GM18508 (cell line): Measurements from ENCODE around the gene ATP1A3.

Experiments used
- ATAC-seq: cut with Tn5 transposase; IDR thresholded peaks from one replicate; pipeline ENCODE4 v1.9.1; 2021; ENCODE audit warnings: moderate number of reproducible peaks; ENCODE audit not compliant: insufficient read depth, unreplicated experiment

The ATP1A3 gene

DNA sequence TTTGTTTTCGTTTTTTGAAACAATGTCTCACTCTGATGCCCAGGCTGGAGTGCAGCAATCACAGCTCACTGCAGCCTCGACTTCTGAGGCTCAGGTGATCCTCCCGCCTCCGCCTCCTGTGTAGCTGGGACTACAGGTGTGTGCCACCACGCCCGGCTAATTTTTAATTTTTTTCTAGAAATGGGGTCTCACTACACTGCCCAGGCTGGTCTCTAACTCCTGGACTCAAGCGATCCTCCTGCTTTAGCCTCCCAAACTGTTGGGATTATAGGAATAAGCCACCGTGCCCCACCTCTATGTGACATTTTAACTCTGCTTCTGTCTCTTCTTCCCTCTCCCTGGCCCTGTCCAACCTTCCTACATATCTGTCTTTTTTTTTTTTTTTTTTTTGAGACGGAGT lies 5.1 kb downstream of the ATP1A3 start:
- no peak for ATAC-seq

DNA sequence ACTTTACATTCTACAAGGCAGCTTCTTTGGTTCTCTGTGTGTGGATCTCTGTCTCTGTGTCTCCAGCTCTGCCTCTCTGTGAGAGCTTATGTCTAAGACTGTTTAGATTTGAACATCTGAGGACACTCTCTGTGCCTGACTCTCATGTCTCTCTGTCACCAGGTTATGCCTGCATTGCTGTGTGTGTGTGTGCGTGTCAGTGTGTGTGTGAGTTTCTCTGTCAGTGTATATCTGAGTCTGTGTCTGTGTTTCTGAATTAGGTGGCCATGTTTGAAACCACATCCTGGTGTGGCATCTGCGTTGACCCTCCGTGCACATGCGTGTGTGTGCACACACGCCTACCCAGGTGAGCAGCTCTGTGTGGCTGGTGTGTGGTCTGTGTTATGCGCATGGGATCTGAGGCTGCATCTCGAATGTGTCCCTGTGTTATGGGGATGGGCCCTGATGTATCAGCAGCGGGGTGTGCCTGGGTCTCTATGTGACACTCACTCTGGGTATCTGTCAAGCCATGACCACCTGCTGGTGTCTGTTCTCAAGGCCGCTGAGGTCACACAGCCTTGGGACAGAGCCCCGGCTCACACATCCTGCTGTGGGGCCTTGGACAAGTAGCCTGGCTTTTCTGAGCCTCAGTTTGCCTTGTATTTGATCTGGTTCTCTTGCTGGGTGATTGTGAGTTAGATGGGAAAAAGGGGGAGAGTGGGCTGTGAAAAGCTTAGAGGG lies 6.7 kb downstream of the ATP1A3 start:
- no peak for ATAC-seq

DNA sequence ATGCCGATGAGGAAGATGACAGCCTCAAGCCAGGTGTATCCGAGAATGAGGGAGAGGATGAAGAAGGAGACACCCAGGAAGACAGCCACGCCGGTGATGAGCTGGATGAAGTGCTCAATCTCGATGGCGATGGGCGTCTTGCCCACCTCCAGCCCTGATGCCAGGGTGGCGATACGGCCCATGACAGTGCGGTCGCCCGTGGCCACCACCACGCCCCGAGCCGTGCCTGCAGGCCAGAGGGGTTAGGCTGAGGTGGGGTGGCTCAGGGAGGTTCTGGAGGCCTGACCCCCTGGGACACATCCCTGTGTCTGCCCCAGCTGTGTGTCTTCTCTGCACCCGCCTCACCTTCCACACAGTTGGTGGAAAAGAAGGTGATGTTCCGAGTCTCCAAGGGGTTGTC lies 9.1 kb downstream of the ATP1A3 start:
- ATAC-seq, result no peak

DNA sequence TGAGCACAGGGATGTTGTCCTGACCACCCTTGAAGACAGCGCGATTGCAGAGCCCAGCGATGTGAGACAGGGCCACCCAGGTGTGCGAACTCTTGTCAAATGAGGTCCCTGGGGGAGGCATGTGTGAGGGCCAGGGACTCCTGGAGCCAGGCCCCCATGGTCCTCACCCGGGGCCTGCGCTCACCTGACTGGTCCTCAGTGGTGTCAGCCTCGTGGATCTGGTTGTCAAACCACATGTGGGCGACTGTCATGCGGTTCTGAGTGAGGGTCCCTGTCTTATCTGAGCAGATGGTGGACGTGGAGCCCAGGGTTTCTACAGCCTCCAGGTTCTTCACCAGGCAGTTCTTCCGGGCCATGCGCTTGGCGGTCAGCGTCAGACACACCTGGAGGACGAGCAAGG lies 12.3 kb downstream of the ATP1A3 start:
- no peak for ATAC-seq

DNA sequence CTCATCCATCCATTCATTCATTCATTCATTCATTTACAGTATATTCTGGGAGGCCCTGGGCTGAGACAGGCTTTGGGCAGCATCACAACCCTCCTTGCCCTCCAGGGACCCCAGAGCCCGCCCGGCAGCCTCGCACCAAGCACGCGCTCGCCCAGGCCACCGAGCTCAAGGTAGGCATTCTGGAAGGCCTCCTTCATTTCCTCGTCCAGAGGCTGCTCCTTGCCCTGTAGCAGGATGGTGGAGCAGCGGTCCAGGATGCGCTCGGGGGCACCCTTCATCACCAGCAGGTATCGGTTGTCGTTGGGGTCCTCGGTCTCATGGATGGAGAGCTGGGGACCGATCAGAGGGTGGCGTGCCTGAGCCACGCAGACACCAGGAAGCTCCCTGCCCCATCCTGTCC lies 15.6 kb downstream of the ATP1A3 start:
- ATAC-seq, result no peak

DNA sequence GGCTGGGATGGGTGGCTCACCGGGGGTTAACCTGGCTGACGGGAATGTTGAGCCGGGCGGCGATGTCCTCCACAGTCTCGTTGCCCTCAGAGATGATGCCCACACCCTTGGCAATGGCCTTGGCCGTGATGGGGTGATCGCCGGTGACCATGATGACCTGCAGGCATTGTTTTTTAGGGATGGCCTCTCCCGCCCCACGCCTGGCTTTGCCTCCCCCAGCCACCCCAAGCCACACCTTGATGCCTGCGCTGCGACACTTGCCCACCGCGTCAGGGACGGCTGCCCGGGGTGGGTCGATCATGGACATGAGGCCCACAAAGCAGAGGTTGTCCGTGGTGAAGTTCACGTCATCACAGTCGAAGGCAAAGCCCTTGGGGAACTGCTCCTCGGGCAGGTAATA lies 16.1 kb downstream of the ATP1A3 start:
- no peak for ATAC-seq

DNA sequence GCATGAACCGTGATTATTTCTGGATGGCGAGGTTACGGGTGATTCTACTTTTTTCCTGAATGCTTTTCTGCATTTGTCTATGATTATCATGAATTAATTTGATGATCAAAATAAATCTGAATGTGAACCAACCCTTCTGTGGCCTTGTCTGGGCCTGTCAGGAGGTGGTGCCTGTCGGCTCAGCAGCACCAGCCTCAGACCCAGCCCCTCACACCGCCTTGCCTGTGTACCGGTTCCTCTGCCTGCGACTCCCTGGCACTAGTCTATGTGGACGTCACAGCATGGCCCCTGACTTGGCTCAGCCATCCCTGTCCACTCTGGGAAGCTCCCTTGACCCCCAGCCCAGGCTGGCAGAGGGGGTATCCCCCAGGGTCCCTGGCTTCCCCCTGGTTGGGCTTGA lies 19.4 kb downstream of the ATP1A3 start:
- no peak for ATAC-seq

DNA sequence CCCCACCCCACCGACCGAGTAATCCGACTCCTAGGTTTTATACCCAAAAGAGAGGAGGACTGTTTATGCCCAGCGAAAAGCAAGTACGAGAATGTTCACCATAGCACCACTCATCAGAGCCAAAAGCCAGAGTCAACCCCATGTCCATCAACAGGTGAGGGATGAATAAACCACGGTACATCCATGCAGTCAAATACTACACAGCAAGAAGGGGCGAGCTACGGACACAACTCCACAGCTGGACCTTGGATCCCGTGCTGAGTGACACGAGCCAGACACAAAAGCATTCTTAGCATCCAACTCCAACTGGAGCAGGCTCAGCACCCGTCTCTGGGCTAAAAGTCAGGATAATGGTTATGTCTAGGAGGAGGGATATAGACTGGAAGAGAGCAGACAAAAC lies 22.7 kb downstream of the ATP1A3 start:
- no peak for ATAC-seq

DNA sequence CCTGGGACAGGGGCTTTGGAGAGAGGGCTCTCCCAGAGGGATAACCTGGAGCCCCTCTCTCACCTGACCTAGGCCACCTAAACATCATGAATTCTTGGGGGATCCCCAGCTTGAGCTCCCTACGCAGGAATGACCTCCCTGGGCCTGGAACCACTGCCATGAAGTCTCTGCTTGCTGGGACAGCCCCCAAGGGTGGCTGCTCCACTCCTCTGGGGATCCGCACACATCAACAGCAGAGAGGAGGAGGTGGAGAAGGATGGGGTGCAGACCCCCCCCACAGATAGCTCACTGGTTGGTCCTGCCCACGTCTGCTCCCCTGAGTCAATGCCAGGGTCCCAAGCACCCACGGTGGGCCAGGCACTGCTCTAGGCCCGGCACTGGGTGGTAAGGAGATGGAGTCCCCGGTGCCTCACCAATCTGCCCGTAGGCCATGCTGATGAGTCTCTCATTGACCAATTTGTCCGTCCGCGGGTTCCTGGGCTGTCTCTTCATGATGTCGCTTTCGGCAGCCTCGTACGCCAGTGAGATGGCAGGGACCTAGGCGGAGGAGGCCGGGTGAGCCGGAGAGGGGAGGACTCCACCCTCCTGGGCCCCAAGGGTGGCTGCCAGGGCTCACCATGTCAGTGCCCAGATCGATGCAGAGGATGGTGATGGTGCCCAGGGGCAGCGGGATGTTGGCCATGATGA lies 24.1 kb downstream of the ATP1A3 start:
- no peak for ATAC-seq

DNA sequence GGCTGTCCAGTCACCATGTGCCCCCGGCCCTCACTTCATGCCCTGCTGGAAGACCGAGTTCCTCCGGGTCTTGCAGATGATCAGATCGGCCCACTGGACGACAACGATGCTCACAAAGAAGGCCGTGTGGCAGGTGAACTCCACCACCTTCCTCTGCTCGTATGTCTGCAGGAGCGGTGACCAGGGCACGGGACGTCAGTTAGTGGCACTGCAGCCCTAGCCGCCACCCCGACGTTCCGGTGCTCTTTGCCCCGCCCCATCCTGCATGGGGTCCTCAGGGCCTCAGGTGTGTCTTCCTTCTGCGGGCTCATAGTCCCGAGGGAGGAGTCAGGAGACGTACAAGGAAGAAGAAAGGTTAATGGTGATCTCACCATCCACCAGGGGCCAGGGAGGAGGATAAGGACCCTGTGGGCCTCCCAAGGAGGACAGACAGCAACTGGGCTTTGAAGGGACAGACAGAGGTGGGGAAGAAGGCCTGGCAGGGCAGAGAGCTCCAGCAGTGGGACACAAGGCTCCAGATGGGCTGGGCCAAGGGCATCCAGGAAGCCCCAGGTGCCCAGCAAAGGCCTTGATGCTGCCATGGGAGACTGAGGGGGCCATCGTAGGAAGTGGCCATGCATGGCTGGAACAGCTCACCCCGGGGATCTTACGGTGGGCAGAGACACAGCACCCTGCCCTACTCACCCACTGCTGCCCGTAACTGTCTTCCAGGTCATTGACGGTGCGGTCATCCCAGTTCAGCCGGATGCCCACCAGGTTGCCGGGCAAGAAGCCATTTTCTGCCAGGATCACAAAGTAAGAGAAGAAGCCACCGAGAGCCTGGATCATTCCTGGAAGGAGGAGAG lies 25.1 kb downstream of the ATP1A3 start:
- ATAC-seq, result no peak

DNA sequence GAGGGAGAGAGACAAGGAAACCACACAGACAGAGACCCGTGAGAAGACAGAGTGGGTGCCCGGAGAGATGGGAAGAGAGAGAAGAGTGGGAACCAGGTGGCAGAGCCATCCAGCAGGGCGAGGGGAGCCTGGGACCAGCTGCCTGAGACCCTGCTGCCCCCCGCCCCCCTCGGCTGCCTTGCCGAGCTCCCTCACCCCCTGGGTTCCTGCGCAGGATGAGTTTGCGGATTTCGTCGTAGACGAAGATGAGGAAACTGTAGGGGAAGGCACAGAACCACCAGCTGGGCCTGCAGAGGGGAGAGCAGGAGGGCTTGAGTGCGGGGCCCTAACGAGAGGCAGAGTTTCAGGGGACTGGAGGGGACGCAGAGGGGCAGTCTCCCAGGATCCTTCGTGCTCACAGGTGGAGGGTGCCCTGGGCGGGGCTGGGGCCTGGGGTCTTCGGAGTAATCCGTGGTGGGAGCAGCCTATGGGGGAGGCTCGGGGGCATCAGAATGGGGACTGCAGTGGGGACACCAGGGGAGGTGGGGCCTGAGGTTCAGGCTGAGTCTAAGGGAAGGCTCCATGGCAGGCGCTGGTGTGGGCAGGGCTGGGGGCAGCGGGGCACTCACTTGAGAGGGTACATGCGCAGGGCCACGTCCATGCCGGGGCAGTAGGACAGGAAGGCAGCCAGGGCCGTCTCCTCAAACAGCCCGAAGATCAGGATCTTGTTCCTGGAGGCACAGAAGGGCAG lies 26.8 kb downstream of the ATP1A3 start:
- no peak for ATAC-seq

DNA sequence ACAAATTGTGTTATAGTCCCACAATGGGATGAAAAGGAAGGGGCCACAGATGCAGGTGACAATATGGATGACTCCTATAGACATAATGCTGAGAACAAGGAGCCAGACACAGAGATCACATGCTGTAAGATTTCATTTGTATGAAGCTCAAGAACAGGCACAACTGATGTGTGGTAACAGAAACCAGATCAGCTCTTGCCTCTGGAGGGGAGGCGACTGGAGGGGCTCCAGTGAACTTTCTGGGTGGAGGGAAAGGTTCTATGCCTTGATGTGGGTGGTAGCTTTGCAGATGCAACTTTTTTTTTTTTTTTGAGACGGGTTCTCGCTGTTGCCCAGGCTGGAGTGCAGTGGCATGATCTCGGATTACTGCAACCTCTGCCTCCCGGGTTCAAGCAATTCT lies 28.9 kb downstream of the ATP1A3 start:
- ATAC-seq, result no peak

DNA sequence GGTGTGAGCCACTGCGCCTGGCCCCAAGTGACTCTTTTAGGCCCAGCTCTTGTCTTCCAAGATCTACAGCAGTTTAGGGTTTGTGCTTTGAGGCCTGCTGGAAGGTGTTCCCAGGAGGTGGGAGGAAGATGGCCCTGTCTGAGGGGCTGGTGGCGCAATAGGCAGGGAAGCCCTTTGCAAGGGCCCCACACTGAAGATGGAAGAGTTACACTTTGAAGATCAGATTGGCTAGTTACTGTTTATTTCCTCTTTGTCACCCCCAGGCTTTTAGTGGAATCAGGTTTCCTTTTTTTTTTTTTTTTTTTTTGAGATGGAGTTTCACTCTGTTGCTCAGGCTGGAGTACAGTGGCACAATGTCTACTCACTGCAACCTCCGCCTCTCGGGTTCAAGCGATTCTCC lies 33.1 kb downstream of the ATP1A3 start:
- ATAC-seq, result no peak

DNA sequence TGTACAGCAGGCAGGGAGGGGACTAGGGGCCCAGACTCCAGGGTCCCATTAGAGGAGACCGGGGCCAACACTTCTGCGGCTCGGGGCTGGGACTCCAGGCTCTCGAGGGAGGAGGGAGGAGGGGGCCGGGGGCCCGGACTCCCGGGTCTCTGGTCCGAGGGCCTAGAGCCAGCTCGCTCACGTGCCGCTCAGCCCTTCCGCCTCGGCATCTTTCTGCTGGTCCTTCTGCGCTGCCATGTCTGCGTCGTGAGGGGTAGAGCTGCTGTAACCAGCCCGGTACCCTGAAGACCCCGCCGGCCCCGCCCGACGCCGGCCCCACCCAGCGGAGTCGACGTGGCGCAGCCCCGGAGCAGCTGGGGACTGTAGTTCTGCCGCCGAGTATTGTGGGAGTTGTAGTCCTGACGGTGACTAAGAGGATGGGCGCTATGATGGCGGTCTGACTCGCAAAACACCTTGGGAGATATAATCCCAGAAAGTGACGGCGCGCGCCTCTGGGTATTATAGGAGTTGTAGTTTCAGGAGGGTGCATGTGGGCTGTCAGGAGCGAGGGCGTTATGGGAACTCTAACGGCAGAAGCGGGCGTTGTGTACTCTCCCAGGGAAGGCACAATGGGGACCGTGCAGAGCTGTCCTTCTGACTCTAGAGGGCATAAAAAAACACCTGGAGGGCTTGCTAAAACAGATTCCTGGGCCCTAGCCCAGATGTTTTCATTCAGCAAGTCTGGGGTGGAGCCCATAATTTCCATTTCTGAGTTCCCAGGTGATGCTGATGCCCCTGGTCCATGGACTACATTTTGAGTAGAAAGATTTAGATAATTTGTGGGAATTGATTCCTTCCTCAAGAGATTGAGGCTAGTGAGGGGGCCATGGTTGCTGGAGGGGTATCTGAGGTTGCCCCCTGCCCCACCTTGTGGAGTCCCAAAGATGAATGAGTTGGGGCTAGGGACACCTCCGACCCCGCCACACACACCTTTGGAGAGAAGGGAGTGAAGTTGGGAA lies 34.7 kb downstream of the ATP1A3 start, which contains the start of gene RABAC1:
Gene RABAC1 (minus strand): TSS at position 266 of the 998 bp plus-strand sequence. CDS start 29 bp downstream, at position 237.
- ATAC-seq, result no peak

DNA sequence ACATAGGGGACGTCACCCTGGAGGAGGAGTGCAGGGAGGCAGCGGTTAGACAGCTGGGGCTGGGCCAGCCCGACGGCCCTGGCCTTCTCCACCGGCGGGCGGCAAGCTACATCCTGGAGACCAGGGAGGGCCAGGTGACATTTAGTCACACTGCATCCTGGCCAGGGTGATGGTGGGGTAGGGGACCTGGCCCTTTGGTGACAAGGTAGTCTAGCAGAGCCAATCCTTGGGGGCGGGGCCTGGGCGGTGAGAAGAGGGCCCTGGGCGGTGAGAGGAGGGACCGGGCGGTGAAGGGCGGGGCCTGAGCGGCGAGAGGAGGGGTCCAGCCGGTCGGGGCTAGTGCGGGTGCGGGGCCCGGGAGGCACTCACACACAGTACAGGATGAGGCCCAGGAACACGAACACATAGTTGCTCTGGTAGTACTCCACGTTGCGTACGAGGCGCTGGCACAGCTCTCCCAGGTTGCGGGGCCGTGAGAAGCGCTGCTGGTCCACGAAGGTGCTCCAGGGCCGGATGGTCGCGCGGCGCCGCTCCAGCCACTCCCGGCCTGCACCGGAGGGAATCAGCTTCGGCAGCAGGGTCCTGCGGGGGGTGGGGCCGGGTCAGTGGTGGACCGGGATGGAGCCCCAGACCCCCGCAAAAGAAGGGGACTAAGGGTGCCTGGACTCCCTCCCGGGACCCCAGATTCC lies 35.5 kb downstream of the ATP1A3 start:
- ATAC-seq, result no peak

DNA sequence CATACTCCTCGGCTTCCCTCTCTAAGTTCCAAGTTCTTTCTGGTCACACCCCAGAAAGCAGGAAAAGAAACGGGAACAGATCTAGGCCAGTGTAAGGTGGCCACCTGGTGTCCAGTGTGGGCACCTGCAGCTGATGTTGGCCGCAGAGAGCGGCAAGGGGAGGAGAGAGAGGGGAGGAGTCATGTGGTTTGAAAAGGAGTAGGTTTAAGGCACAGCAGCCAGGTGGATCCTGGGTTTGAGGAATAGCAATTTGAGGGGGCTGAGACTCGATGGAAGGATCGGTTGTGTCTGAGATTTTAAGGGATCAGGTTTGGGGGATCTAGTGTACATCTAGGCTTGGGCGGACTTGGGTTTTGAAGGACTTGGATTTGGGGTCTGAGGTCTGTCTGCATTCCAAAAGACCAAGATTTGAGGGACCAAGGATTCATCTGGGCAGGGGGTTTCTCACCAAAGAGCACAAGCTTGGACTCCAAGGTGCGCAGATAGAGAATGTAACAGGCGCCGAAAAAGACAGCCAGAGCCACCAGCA lies 36.1 kb downstream of the ATP1A3 start:
- ATAC-seq, result no peak

DNA sequence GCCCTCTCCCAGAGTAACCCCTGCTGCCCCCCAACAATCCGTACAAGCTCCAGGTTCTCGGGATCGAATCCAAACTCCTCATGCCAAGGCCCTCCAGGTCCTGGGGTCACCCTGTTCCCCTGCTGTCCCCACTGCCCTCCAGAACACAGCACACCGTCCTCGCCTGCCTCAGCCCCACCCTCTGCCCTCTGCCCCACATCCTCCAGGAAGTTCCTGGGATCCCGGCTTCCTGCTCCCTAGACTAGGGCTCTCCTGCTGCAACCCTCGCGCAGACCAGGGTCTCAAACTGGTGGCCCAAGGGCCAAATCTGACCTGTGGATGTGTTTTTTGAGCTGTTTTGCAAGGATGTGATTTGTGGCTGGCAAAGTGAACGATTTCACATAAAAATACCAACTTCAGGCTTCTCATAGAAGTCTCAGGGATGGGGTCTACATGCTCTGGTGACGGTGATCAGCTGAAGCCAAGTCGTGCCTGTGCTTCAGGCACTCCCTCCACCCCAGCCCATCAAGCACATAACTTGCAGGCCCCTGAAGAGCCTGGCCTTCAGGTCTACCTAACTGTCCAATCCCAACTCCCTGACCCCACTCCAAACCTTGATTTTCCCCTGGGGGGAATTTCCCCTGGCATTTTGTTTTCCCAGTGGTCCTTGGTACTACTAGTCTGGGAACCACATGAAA lies 36.7 kb downstream of the ATP1A3 start:
- no peak for ATAC-seq

DNA sequence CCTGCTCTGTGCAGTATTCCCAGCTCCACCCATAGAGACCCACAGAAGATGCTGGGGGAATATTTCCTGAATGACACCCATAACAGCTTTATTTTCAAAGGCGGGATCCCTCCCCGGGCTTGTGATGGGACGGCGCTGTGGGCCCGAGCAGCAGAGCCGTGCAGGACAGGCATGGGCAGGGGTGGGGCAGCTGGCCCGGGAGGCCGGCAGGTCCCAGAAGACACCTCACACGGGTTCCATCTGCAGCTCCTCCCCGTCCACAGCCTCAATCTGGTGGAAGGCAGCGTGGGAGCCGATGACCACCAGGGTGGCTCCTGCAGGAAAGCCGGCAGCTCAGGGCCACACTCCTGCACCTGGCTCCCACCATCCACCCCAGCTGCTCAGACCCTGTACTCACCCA lies 37.4 kb downstream of the ATP1A3 start:
- ATAC-seq, result no peak
